Measurements from ENCODE around the gene MAML3.

Gene MAML3

DNA sequence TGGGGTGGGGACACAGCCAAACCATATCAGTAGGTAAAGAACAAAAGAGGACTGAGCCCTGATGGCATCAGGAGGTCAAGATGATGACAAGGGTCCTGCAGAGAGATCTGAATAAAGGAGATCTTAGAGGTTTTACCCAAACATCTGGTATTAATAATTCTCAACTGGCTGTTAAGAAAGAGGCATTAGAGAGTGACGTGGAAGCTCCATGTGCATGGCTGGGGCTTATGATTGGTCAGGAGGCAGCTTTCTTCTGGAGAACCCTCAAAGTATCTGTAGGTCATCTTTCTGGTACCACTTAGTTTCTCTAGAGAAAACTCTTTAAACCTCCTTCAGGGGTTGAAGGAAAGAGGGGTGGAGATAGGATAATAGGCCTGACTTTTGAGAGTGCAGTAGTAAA lies 469.6 kb downstream of the MAML3 start:
- DNase-seq (ENCODE audit: low read depth) = no peak

DNA sequence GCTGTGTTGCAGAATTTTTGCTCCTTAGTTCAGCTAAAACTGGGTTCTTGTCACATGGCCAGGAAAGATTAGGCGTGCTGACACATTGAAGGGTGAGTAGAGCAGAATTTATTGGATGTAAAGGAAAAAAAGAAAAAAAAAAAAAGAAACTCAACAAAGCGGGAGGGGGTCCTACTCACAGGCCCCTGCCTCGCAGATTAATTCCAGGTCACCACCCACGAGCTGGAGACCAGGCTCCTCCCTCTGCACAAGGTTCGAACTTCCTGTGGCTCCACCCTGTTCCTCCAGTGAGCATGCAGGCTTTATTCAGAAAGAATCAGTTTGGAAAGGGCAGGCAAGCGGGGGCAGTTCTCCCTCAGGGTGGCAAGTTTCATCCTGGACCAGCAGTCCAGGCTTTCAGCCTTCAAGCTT lies 471.2 kb downstream of the MAML3 start:
- DNase-seq (ENCODE audit: low read depth) = no peak

DNA sequence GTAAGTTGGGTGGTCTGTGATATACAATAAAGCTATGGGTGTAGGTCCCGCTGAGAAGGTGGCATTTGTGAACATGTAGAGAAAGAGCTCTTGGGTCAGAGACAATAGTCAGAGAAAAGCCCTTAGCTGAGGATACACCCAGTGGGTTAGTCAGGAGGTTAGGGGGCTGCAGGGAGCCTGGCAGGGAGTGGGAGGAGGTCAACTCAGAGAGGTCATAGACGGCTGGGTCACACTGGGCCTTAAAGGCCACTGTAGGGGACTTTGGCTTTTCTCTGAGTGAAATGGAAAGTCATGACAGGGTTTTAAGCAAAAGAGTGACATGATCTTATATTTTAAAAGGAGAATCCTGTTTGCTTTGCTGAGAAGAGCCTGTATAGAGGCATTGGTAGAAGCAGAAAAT lies 471.7 kb downstream of the MAML3 start:
- DNase-seq (ENCODE audit: low read depth) = no peak

DNA sequence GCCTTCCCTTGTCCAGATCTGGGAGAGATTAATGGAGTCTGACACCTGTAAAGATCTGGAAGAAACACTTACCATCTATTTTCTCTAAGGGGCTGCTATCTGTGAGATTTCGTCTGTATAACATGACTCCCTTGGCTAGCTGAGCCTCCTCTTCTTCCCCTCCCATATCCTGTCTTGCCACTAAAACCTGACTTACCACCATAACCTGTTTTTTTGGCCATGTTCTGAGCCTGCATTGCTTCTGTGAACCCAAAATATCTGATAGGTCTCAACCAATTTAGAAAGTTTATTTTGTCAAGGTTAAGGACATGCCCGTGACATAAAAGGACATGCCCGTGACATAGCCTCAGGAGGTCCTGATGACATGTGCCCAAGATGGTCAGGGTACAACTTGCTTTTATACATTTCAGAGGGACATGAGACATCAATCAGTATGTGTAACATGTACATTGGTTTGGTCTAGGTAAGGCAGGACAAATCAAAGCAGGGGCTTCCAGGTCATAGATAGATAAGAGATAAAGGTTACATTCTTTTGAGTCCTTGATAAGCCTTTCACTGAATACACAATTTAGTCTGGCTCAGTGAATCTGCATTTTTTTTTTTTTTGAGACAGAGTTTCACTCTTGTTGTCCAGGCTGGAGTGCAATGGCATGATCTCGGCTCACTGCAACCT lies 476.9 kb downstream of the MAML3 start:
- no peak for DNase-seq (ENCODE audit: low read depth)

DNA sequence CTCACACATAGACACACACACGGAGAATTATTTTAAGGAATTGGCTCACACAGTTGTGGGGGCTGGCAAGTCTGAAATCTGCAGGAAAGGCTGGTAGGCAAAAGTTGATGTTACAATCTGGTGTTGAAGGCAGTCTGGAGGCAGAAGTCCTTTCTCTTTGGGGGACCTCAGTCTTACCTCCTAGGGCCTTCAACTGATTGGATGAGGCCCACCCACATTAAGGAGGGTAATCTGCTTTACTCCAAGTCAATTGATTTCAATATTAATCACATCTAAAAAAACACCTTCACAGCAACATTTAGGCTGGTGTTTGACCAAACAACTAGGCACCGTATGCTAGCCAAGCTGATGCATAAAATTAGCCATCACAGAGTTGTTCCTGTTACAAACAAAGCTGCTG lies 477.6 kb downstream of the MAML3 start:
- no peak for DNase-seq (ENCODE audit: low read depth)

DNA sequence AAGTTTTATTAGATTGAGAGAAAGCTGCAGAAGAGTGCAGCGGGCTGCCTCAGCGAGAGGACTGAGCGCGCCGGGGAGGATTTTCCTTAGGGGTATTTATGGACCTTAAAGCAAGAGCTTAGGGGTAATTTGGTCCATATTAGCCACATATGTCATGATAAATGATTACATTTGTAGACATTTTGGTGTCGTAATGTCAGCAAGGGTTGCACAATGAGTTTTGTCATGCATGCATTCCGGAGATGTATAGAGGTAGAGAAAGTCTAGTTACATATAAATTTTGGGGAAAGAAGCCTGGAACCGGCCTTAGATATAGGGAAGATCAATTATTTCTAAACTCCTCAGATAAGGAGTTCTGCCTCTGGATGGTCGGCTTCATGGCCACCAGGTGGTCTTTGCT lies 478.3 kb downstream of the MAML3 start:
- DNase-seq (ENCODE audit: low read depth) = no peak

DNA sequence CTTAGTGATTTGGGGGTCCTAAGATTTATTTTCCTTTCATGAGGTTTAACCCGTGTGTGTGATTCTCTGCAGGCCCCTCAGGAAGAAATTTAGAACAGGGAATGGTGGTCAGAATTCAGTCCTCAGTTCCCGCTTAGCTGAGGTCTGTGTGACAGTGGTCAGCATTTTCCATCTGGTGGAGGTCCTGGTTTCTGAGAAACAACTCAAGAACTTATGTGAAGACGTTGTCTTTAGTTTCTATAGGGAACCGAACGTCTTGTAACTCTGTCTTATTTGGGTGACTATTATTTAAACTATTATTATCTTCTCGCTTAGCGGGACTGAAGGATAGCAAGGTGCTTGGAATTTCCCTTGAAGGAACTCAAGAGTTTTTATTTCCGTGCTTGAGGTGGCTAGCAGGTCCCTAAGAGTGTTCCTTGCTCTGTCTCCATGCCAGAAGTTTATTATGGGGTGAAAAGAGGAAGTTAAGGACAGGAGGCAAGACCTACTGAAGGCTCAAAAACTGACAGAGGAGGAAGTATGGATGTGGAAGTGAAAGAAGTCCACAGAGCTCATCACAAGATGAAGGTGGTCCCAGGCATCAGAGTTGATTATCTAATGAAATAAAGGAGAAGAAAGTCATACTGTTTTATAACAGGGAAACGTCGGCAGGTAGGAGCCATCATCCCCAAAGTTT lies 479.0 kb downstream of the MAML3 start:
- no peak for DNase-seq (ENCODE audit: low read depth)

DNA sequence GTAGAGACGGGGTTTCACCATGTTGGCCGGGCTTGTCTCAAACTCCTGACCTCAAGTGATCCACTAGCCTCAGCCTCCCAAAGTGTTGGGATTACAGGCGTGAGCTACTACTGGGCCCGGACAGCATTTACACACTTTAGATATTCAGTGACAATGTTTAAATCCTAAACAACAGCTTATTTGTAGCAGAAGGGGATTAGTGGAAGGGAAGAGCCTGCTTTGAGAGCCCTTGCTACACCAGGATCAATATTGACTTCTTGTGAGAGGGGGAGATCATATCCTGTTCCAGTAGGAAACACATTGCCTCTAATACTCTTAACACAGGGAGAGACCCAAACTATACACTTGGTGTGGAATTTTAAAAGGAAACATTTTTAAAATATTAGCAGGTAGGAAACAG lies 481.3 kb downstream of the MAML3 start:
- no peak for DNase-seq (ENCODE audit: low read depth)

DNA sequence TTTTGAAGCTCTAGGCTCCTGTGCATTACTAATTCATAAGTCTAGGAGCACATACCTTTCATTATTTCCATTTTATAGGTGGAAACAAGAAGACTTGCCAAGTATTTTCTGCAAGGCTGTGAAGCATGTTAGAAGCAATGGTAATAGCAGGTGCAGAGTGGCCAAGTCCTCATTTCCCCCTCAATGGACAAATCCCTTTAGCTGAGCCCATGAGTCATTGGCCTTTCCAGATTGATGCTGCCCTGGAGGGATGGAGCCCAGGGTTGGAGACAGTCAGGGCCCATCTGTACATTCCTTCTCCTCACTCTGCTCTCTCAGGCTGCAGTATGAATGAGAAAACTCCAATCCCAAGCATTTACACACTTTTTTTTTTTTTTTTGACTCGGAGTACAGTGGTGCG lies 481.8 kb downstream of the MAML3 start:
- DNase-seq (ENCODE audit: low read depth) = no peak

DNA sequence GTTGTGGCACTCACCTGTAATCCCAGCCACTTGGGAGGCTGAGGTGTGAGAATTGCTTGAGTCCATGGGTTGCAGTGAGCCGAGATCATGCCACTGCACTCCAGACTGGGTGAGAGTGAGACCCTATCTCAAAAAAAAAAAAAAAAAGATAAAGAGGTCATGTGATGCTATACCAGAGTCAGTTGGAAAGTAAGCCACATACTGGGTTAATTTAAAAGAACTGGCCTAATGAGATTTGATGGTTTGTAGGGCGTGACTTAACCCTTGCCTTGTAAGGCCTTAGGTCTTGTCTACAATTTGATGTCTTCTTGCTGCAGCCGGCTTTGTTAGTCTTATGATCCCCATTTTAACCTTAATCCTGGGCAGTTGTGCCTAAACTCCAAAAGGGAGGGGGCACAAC lies 483.2 kb downstream of the MAML3 start:
- DNase-seq (ENCODE audit: low read depth) = no peak

DNA sequence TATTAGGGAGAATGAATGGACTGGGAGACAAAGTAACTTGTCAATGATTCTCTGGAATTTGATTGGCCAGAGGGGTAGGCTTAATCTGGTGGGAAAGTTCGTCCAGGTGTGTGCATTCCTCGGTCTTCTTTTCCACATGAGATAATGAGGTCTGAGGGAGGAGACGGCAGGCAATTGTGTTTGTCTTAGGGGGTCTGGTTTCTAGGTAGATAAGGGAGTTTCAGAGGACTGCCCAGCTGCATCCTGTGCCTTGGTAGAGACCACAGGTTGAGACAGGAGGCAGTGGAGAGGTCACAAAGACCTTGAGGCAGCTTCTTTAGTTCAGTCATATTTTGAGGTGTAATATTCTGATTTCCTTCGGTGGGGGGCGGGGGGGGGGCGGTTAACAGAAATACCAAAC lies 484.1 kb downstream of the MAML3 start:
- DNase-seq (ENCODE audit: low read depth) = no peak

DNA sequence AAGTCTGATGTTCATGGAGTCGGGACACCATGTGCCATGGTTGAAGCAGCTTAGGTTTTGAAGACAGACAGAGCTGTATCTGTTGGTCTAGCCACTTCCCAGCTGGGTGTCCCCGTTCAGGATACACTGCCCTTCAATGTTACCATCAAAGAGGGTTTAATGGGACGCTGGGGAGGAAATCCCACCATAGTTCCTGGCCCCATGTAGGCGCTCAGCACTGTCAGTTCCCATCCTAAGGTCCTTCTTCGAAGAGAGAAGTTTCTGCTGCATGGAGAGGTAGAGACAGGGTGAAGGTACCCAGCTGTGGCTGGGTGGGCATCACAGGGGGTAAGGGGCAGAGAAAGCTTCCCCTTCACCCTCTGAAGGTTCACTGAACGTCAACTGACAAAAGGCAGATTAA lies 484.6 kb downstream of the MAML3 start:
- DNase-seq (ENCODE audit: low read depth) = no peak

DNA sequence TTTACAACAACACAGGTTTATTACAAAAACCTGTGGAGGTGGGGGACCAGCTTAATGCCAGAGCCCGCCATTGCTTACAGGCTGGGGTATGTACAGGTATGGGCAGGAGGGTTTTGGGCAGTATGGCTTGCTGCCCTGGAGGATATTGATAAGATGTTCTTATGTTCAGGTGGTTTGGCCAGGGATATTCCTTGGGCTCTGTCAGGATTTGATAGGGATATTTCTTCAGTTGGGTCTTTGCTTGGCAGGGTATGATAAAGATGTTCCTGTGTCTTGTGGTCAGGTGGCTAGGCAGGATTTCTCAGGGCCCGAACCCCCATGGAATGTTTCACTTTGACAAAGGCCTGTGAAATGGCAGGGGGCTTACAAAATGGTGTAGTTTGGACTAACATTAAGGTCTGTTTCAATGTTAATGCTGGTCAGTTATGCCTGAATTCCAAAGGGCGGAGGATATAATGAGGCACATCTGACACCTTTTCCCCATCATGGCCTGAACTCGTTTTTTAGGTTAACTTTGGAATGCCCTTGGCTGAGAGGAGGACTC lies 485.3 kb downstream of the MAML3 start:
- no peak for DNase-seq (ENCODE audit: low read depth)

DNA sequence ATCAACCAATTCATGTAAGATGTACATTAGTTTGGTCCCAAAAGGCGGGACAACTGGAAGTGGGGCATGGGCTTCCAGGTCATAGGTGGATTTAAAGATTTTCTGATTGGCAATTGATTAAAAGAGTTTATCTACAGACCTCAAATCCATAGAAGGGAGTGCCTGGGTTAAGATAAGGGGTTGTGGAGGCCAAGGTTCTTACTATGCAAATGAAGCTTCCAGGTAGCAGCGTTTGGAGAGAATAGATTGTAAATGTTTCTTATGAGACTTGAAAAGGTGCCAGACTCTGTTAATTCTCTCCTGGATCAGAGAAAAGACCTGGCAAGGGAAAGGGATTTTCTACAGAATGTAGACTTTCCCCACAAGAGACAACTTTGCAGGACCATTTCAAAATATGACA lies 485.9 kb downstream of the MAML3 start:
- no peak for DNase-seq (ENCODE audit: low read depth)
